K562 (cell line): ENCODE measurements around the gene LRRC3. TPM values are rescaled to one million over a fixed set of nuclear protein-coding genes. Genes with fewer than 3 reads are reported as not detected.

Source experiments
- ATAC-seq: fragments of 200-7000 bp; cut with Tn5 transposase; 3 replicates; pipeline ENCODE4 v1.9.1; 2020; ENCODE audit warnings: moderate library complexity
- BruUV-seq: library from RNA; stranded (reverse); fragments of 400-500 nt; replicated peaks from 2 replicates; lab custom pipeline; 2021; lab: Mats Ljungman, UMichigan
- CTCF ChIA-PET: fragments of 300-600 bp; formaldehyde crosslinking; extraction: SDS; loops from one replicate; lab custom pipeline; 2021; ENCODE audit warnings: low intra/inter-chr PET ratio; lab: Yijun Ruan, JAX
- POLR2A ChIA-PET: fragments of 300-600, 350-650 bp; sonication (Branson Sonifier 250); formaldehyde crosslinking; extraction: SDS; loops from one replicate; lab custom pipeline; 2021; ENCODE audit warnings: antibody characterized with exemption, inconsistent platforms; lab: Yijun Ruan, JAX
- DNase-seq, 4 experiments: peaks; one replicate each; pipeline versions ENCODE4 v3.0.0 to v3.0.0-alpha.2; 2011 to 2018; ENCODE audit warnings: low spot score in 3 of 4, mixed read lengths in 3 of 4; ENCODE audit errors: extremely low read depth in 1 of 4
- FAIRE-seq: peaks from 2 replicates; lab custom pipeline; 2011; peaks lifted over from hg19 to GRCh38; lab: Jason Lieb, UNC
- H2AFZ ChIP-seq: 2 replicates; pipeline ENCODE4 v1.6.0; 2011; ENCODE audit warnings: low read depth, low read length, control low read depth, inconsistent platforms
- H3K27ac ChIP-seq: fragments of 200-600 bp; 3 replicates; pipeline ENCODE4 v1.8.0; 2011; ENCODE audit warnings: low read depth, mild to moderate bottlenecking, control low read depth, inconsistent platforms, low read length, moderate library complexity, mixed read lengths; ENCODE audit errors: extremely low read depth
- H3K27me3 ChIP-seq, 2 experiments: fragments of 300-600 bp in 1 of 2; 2 replicates in 1 of 2; 3 replicates in 1 of 2; pipeline versions ENCODE4 v1.6.0 to v1.8.0; 2011; ENCODE audit warnings: inconsistent platforms in 2 of 2, low read length in 2 of 2, mild to moderate bottlenecking in 1 of 2, mixed read lengths in 1 of 2, moderate library complexity in 1 of 2; ENCODE audit not compliant: control insufficient read depth in 2 of 2, insufficient read depth in 2 of 2
- H3K36me3 ChIP-seq: fragments of 300-600 bp; 3 replicates; pipeline ENCODE4 v1.8.0; 2011; ENCODE audit warnings: mild to moderate bottlenecking, low read length, inconsistent platforms; ENCODE audit not compliant: control insufficient read depth, insufficient read depth
- H3K4me1 ChIP-seq, 2 experiments: fragments of 200-600 bp in 1 of 2; replicated peaks in 1 of 2; 2 replicates in 1 of 2; 3 replicates in 1 of 2; pipeline versions ENCODE4 v1.5.1 to v1.8.0; 2011; ENCODE audit warnings: inconsistent platforms in 2 of 2, low read length in 2 of 2, mild to moderate bottlenecking in 1 of 2, mixed read lengths in 1 of 2, moderate library complexity in 1 of 2; ENCODE audit not compliant: control insufficient read depth in 2 of 2, insufficient read depth in 2 of 2
- H3K4me2 ChIP-seq: 2 replicates; pipeline ENCODE4 v1.6.1; 2011; ENCODE audit warnings: low read length, control low read depth, inconsistent platforms, mixed read lengths; ENCODE audit not compliant: insufficient read depth
- H3K4me3 ChIP-seq: fragments of 200-600 bp; sonication (generic), shearing (Covaris generic); 2 replicates; pipeline ENCODE4 v1.5.1; 2016; ENCODE audit warnings: control low read depth, inconsistent platforms
- H3K79me2 ChIP-seq: fragments of 200-600 bp; 3 replicates; pipeline ENCODE4 v1.8.0; 2011; ENCODE audit warnings: low read length, inconsistent platforms; ENCODE audit not compliant: control insufficient read depth, insufficient read depth
- H3K9ac ChIP-seq, 2 experiments: 2 replicates each; pipeline versions ENCODE4 v1.6.0 to v1.6.1; 2011; ENCODE audit warnings: low read depth in 2 of 2, low read length in 2 of 2, control low read depth in 1 of 2, inconsistent platforms in 1 of 2, mild to moderate bottlenecking in 1 of 2, mixed read lengths in 1 of 2; ENCODE audit not compliant: insufficient read depth in 1 of 2
- H3K9me1 ChIP-seq: one replicate; pipeline ENCODE4 v1.6.0; 2011; ENCODE audit warnings: inconsistent platforms, mild to moderate bottlenecking, low read length, moderate library complexity; ENCODE audit not compliant: control insufficient read depth, insufficient read depth
- H3K9me3 ChIP-seq: replicated peaks from 2 replicates; pipeline ENCODE4 v1.5.1; 2011; ENCODE audit warnings: low read depth, low read length, inconsistent platforms; ENCODE audit not compliant: control insufficient read depth, insufficient read depth
- H4K20me1 ChIP-seq: replicated peaks from 2 replicates; pipeline ENCODE4 v1.6.1; 2011; ENCODE audit warnings: low read length, inconsistent platforms, mixed read lengths; ENCODE audit not compliant: control insufficient read depth, insufficient read depth
- FOXJ3 ChIP-seq: sonication (generic); formaldehyde crosslinking; IDR thresholded peaks from 2 replicates; pipeline ENCODE4 v1.4.0; 2020; ENCODE audit warnings: mild to moderate bottlenecking, missing genetic modification reagents
- HDAC1 ChIP-seq, 2 experiments: fragments of 450-650 bp; IDR thresholded peaks; 2 replicates each; pipeline ENCODE4 v1.6.1; 2016 to 2017; ENCODE audit warnings: inconsistent platforms in 1 of 2, mild to moderate bottlenecking in 1 of 2, moderate library complexity in 1 of 2
- HLTF ChIP-seq: fragments of 450-650 bp; IDR thresholded peaks from 2 replicates; pipeline ENCODE4 v1.6.1; 2016
- NFRKB ChIP-seq: fragments of 450-650 bp; IDR thresholded peaks from 2 replicates; pipeline ENCODE4 v1.6.1; 2016; ENCODE audit warnings: low read depth
- PHF8 ChIP-seq: fragments of 200-600 bp; sonication (generic); IDR thresholded peaks from 2 replicates; pipeline ENCODE4 v1.6.1; 2012; ENCODE audit warnings: mixed run types, mild to moderate bottlenecking, inconsistent platforms, low read length, moderate library complexity, borderline replicate concordance
- POLR2B ChIP-seq: fragments of 450-650 bp; IDR thresholded peaks from 2 replicates; pipeline ENCODE4 v1.6.1; 2018; ENCODE audit warnings: low read depth; ENCODE audit not compliant: partially characterized antibody
- SMAD2 ChIP-seq: fragments of 150-350 bp; IDR thresholded peaks from 2 replicates; pipeline ENCODE4 v1.6.1; 2014; ENCODE audit warnings: low read depth, mild to moderate bottlenecking, low read length
- SMARCC2 ChIP-seq: fragments of 450-650 bp; IDR thresholded peaks from 2 replicates; pipeline ENCODE4 v1.6.1; 2017; ENCODE audit warnings: antibody characterized with exemption, moderate library complexity, mild to moderate bottlenecking, low read depth
- SNIP1 ChIP-seq: fragments of 450-650 bp; IDR thresholded peaks from 2 replicates; pipeline ENCODE4 v1.7.1; 2017; ENCODE audit warnings: low read depth, mild to moderate bottlenecking
- WHSC1 ChIP-seq: IDR thresholded peaks from one replicate; pipeline ENCODE4 v1.6.1; 2012; ENCODE audit warnings: low read length, control low read depth, inconsistent platforms
- ZC3H4 ChIP-seq: sonication (generic); formaldehyde crosslinking; IDR thresholded peaks from 2 replicates; pipeline ENCODE4 v1.9.0; 2021; ENCODE audit warnings: missing genetic modification reagents, borderline replicate concordance
- WGBS: fragments of 100-300 bp; shearing (Covaris generic); methylation state at CpG from one replicate; pipeline ENCODE4 v1.1.6; 2016; ENCODE audit warnings: low coverage, mixed read lengths; ENCODE audit not compliant: insufficient coverage; ENCODE audit errors: missing lambda C conversion rate; 5-methylcytosine and 5-hydroxymethylcytosine counted together
- in situ Hi-C: fragments of 300-500 bp; cut with MboI; formaldehyde crosslinking; loops from 4 replicates; pipeline ENCODE4 v1.15.0; 2018; ENCODE audit warnings: inconsistent platforms, mixed read lengths
- intact Hi-C: fragments of 100-400 bp; cut with micrococcal nuclease; formaldehyde crosslinking; loops from 2 replicates; pipeline ENCODE4 v1.14.2; 2022
- polyA plus RNA-seq, 8 experiments: library from polyadenylated mRNA; depleted of rRNA in 4 of 8; stranded (reverse) in 5 of 8; unstranded in 3 of 8; fragments of >200 nt; fragmentation: Nextera tagmentation in 2 of 8; fragmentation: Illumina TruSeq in 1 of 8; extraction: Ambion mirVana in 2 of 8; extraction: Trizol in 1 of 8; gene quantifications; 2 replicates each; pipeline versions ENCODE4 v1.2.1 to v1.2.3, GENCODE V29; 2011 to 2014; ENCODE audit warnings: inconsistent platforms in 1 of 8, missing spikeins in 1 of 8
- total RNA-seq, 7 experiments: library from RNA; depleted of rRNA in 6 of 7; stranded (reverse); fragments of >200 nt in 6 of 7; fragmentation: Illumina TruSeq in 2 of 7; extraction: Trizol in 2 of 7; gene quantifications; 2 replicates each; pipeline versions ENCODE4 v1.2.1 to v1.2.3, GENCODE V29; 2011 to 2021; ENCODE audit warnings: low replicate concordance in 1 of 7
- TF ChIP-seq, protein P1 (sequence below), 2 experiments: fragments of 450-650 bp in 1 of 2; sonication (generic) in 1 of 2; formaldehyde crosslinking in 1 of 2; IDR thresholded peaks; 2 replicates each; pipeline versions ENCODE4 v1.7.1 to v1.9.0; 2016 to 2022; ENCODE audit warnings: inconsistent platforms in 1 of 2, mild to moderate bottlenecking in 1 of 2, missing genetic modification reagents in 1 of 2
- TF ChIP-seq, protein P2 (sequence below): fragments of 450-650 bp; IDR thresholded peaks from 2 replicates; pipeline ENCODE4 v1.6.1; 2016; ENCODE audit warnings: missing biosample characterization, missing genetic modification characterization

The LRRC3 gene
- total and polyA plus RNA-seq, 9 of the 15 experiments (the other 6 are each of a cell fraction or from before 2014, with no cell fraction given) = 0.04 TPM; not detected in 7

DNA sequence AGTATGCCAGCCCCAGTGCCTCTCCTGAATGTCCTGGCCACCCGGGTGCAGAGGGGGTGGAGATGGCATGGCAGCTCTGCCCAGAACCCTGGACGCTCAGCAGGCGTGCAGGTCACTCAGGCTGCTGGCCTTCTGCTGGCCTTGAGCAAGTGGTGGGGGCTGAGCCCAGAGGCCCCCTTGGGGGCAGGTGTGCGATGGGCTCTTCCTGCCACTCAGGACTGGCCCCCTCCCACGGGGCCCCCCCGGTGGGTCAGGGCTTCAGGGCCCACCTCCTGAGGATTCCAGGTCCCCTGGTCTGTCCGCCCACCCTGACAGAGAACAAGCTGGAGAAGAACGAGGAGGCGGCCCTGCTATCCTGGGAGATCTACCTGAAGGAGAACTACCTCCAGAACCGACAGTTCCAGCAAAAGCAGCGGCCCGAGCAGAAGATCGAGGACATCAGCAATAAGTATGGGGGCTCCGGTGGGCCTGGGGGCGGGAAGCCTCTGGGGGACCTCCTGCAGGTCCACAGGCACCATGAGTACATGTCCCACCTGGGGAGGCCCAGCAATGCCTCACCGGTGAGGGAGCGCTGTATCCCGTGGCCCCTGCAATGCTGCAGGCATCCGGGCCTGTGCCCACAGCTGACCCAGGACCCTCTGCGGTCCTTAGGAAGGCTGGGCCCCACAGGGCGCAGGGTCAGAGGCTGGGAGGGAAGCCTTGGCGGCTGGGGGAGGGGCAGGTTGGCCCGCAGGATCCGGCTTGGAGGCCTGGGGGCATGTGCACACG, 37.0 kb upstream of the LRRC3 start:
- ATAC-seq (no peak), DNase-seq (no peak), FAIRE-seq (no peak)
- H3K4me1 ChIP-seq = peaks cover 0 to 17% of the 10 kb centered on the region in 2 experiments; a peak in 2 of 5 replicates
- no peak overlapping the region; a peak in 1 of 4 replicates for H3K9ac ChIP-seq
- BruUV-seq = no TSS peak
- H3K27ac ChIP-seq = no peak overlapping the region
- H3K36me3 ChIP-seq = no peaks in the 10 kb centered on the region
- H3K9me1 ChIP-seq = no peaks in the 10 kb centered on the region
- 6% methylated on average over 25 of the region's 25 CpGs for WGBS
- intact Hi-C loops (no loop called here), in situ Hi-C loops (no loop called here)
- peaks cover 3% of the 10 kb centered on the region for H3K9me3 ChIP-seq
- no peak overlapping the region for H3K4me2 ChIP-seq
- no peaks in the 10 kb centered on the region for H3K79me2 ChIP-seq
- CTCF ChIA-PET = no interaction called here
- H3K4me3 ChIP-seq = no peak overlapping the region
- H3K27me3 ChIP-seq = peaks cover 7 to 38% of the 10 kb centered on the region in 2 experiments; a peak in 3 of 5 replicates
- H2AFZ ChIP-seq = no peak overlapping the region
- no peaks in the 10 kb centered on the region for H4K20me1 ChIP-seq
- POLR2A ChIA-PET = interaction anchor here (0.7 kb wide), 1 partner anchor 13 kb away, joined by 3 read pairs; no protein-coding TSS in a partner anchor
- TF ChIP-seq, protein P1, sequence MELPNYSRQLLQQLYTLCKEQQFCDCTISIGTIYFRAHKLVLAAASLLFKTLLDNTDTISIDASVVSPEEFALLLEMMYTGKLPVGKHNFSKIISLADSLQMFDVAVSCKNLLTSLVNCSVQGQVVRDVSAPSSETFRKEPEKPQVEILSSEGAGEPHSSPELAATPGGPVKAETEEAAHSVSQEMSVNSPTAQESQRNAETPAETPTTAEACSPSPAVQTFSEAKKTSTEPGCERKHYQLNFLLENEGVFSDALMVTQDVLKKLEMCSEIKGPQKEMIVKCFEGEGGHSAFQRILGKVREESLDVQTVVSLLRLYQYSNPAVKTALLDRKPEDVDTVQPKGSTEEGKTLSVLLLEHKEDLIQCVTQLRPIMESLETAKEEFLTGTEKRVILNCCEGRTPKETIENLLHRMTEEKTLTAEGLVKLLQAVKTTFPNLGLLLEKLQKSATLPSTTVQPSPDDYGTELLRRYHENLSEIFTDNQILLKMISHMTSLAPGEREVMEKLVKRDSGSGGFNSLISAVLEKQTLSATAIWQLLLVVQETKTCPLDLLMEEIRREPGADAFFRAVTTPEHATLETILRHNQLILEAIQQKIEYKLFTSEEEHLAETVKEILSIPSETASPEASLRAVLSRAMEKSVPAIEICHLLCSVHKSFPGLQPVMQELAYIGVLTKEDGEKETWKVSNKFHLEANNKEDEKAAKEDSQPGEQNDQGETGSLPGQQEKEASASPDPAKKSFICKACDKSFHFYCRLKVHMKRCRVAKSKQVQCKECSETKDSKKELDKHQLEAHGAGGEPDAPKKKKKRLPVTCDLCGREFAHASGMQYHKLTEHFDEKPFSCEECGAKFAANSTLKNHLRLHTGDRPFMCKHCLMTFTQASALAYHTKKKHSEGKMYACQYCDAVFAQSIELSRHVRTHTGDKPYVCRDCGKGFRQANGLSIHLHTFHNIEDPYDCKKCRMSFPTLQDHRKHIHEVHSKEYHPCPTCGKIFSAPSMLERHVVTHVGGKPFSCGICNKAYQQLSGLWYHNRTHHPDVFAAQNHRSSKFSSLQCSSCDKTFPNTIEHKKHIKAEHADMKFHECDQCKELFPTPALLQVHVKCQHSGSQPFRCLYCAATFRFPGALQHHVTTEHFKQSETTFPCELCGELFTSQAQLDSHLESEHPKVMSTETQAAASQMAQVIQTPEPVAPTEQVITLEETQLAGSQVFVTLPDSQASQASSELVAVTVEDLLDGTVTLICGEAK (IDR thresholded peaks at IDR 0.05) = no peak
- TF ChIP-seq, protein P1 (CRISPR knock-in tag; IDR thresholded peaks at IDR 0.05) = no peak
- TF ChIP-seq SNIP1 (no peak), POLR2B (no peak), HDAC1 (IDR thresholded peaks at IDR 0.05) (no peak), ZC3H4 (CRISPR knock-in tag) (no peak), NFRKB (no peak), WHSC1 (no peak), SMARCC2 (no peak), FOXJ3 (no peak), PHF8 (no peak), HLTF (no peak), SMAD2 (no peak)
- TF ChIP-seq, protein P2, sequence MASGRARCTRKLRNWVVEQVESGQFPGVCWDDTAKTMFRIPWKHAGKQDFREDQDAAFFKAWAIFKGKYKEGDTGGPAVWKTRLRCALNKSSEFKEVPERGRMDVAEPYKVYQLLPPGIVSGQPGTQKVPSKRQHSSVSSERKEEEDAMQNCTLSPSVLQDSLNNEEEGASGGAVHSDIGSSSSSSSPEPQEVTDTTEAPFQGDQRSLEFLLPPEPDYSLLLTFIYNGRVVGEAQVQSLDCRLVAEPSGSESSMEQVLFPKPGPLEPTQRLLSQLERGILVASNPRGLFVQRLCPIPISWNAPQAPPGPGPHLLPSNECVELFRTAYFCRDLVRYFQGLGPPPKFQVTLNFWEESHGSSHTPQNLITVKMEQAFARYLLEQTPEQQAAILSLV = no peak
